ENCODE data around the gene MAB21L3. TPM values are rescaled to one million over a fixed set of nuclear protein-coding genes. Genes with fewer than 3 reads are reported as not detected.

The MAB21L3 gene
- total and polyA plus RNA-seq, 2 donors (not counting 3 experiments of a cell fraction or from before 2014, with no cell fraction given), result not detected

DNA sequence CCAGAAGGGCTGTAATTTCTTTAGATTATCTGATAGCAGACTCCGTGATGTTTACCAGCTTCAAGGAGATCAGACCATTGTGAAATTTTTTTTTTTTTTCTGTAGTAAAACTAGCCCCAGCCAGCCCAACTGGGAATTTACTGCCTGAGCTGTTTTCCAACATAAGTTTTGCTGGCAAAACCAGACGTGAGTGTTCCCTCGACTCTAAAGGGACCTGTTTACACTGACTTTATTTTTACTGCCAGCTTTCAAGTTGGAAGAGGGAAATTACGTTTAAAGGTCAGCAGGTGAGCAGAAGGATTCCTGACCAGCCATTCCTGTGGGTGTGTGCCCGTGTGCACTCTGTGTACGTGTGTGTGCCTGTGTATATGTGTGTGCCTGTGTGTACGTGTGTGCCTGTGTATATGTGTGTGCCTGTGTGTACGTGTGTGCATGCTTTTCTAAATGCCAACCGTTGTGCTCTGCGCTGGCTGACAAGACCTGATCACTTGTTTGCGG is 374 bp downstream of the MAB21L3 start:
- Histone ChIP-seq H3K27me3 (ENCODE audit: control insufficient read depth in 2 of 2, insufficient read depth in 2 of 2, low read length in 2 of 2) (no peaks in the 10 kb centered on the region), H2AFZ (ENCODE audit: low read depth, low read length) (no peak overlapping the region), H3K79me2 (ENCODE audit: control insufficient read depth, insufficient read depth, low read length) (no peaks in the 10 kb centered on the region), H3K36me3 (ENCODE audit: control insufficient read depth in 2 of 2, extremely low read depth in 1 of 2, insufficient read depth in 2 of 2, low read length in 2 of 2) (no peaks in the 10 kb centered on the region), H3K27ac (ENCODE audit: insufficient read depth, low read depth, low read length) (no peak overlapping the region), H3K4me1 (ENCODE audit: control insufficient read depth, extremely low read depth, insufficient read depth, low read length) (no peaks in the 10 kb centered on the region), H3K9ac (replicated peaks; ENCODE audit: extremely low read depth, insufficient read depth, low read length) (no peak overlapping the region), H4K20me1 (replicated peaks; ENCODE audit: control insufficient read depth, extremely low read depth, insufficient read depth, low read length) (no peaks in the 10 kb centered on the region), H3K4me2 (ENCODE audit: insufficient read depth, low read length) (no peak overlapping the region), H3K9me3 (replicated peaks; ENCODE audit: control insufficient read depth, insufficient read depth, low read length) (no peaks in the 10 kb centered on the region), H3K4me3 (replicated peaks in 1 of 3; ENCODE audit: insufficient read depth in 1 of 3, low read depth in 1 of 3, low read length in 3 of 3) (no peak overlapping the region), H3K9me1 (replicated peaks; ENCODE audit: control insufficient read depth, extremely low read depth, insufficient read depth, low read length) (no peaks in the 10 kb centered on the region)
- ChIA-PET POLR2A (no interaction called here), CTCF (no interaction called here)
- dilution Hi-C loops (cut with MboI; ENCODE audit: extremely low pct_ligation_motif_present, low sequenced_read_pairs) (no loop called here), intact Hi-C loops (cut with micrococcal nuclease) (no loop called here)
- no peak for FAIRE-seq
- TF ChIP-seq JUN (IDR thresholded peaks at IDR 0.05; ENCODE audit: borderline replicate concordance, insufficient read depth, insufficient read length, low read depth), result no peak
- TF ChIP-seq POLR2A (IDR thresholded peaks at IDR 0.05; ENCODE audit: low read depth, low read length), result no peak
- no peak for TF ChIP-seq GATA2 (IDR thresholded peaks at IDR 0.05; ENCODE audit: insufficient read depth, insufficient read length, low read depth, low read length)
- TF ChIP-seq POLR2AphosphoS5 (IDR thresholded peaks at IDR 0.05; ENCODE audit: insufficient read depth, low read depth, low read length), result no peak
- TF ChIP-seq, protein P1, sequence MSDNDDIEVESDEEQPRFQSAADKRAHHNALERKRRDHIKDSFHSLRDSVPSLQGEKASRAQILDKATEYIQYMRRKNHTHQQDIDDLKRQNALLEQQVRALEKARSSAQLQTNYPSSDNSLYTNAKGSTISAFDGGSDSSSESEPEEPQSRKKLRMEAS (IDR thresholded peaks at IDR 0.05; ENCODE audit: insufficient read depth, insufficient read length), result no peak
- no peak for TF ChIP-seq MYC (IDR thresholded peaks at IDR 0.05; ENCODE audit: low read depth, low read length)
- TF ChIP-seq FOS (IDR thresholded peaks at IDR 0.05; ENCODE audit: borderline replicate concordance, insufficient read depth, low read length), result no peak
- TF ChIP-seq, protein P2, sequence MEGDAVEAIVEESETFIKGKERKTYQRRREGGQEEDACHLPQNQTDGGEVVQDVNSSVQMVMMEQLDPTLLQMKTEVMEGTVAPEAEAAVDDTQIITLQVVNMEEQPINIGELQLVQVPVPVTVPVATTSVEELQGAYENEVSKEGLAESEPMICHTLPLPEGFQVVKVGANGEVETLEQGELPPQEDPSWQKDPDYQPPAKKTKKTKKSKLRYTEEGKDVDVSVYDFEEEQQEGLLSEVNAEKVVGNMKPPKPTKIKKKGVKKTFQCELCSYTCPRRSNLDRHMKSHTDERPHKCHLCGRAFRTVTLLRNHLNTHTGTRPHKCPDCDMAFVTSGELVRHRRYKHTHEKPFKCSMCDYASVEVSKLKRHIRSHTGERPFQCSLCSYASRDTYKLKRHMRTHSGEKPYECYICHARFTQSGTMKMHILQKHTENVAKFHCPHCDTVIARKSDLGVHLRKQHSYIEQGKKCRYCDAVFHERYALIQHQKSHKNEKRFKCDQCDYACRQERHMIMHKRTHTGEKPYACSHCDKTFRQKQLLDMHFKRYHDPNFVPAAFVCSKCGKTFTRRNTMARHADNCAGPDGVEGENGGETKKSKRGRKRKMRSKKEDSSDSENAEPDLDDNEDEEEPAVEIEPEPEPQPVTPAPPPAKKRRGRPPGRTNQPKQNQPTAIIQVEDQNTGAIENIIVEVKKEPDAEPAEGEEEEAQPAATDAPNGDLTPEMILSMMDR (IDR thresholded peaks at IDR 0.05; ENCODE audit: extremely low read depth in 1 of 2, insufficient read depth in 1 of 2, low read depth in 1 of 2, low read length in 2 of 2), result no peak
- DNase-seq (ENCODE audit: low read depth, low spot score), result no peak
- no TSS peak for BruUV-seq (replicated peaks)

Measured in endothelial cell of umbilical vein (primary cell).